Activated B cell treated with CpG ODN at 0.5 μM for 24 hours (primary cell): ENCODE data around the gene DLGAP4. TPM values are rescaled to one million over a fixed set of nuclear protein-coding genes. Genes with fewer than 3 reads are reported as not detected.

Source experiments
- ATAC-seq: fragments of 200-7000 bp; cut with Tn5 transposase; one replicate; pipeline ENCODE4 v1.10.0; 2021; ENCODE audit warnings: low read depth, mild to moderate bottlenecking, moderate library complexity
- CTCF ChIA-PET: fragments of 350-600 bp; sonication (Branson Sonifier 250); formaldehyde crosslinking; loops from one replicate; lab custom pipeline; 2021; ENCODE audit warnings: antibody characterized with exemption; lab: Charles Lee
- POLR2A ChIA-PET: fragments of 350-600 bp; sonication (Branson Sonifier 250); formaldehyde crosslinking; loops from one replicate; lab custom pipeline; 2021; ENCODE audit warnings: antibody characterized with exemption; lab: Charles Lee
- DNase-seq: peaks from one replicate; pipeline ENCODE4 v3.0.0; 2022
- H3K27ac Mint-ChIP-seq: one replicate; pipeline ENCODE4 v1.8.0; 2020; ENCODE audit warnings: mixed read lengths
- H3K27me3 Mint-ChIP-seq: one replicate; pipeline ENCODE4 v1.8.0; 2021; ENCODE audit warnings: mixed read lengths
- H3K36me3 Mint-ChIP-seq: one replicate; pipeline ENCODE4 v1.8.0; 2021; ENCODE audit warnings: low read depth, mixed read lengths
- H3K4me1 Mint-ChIP-seq: one replicate; pipeline ENCODE4 v1.8.0; 2021; ENCODE audit warnings: mixed read lengths
- H3K4me3 Mint-ChIP-seq: one replicate; pipeline ENCODE4 v1.8.0; 2020; ENCODE audit warnings: mild to moderate bottlenecking, mixed read lengths
- H3K9me3 Mint-ChIP-seq: one replicate; pipeline ENCODE4 v1.8.0; 2020; ENCODE audit warnings: mixed read lengths
- intact Hi-C: fragments of 100-400 bp; cut with micrococcal nuclease; formaldehyde crosslinking; loops from one replicate; pipeline ENCODE4 v1.15.1; 2024
- total RNA-seq: library from RNA; stranded (reverse); gene quantifications from 2 replicates; pipeline ENCODE4 v1.2.3, GENCODE V29; 2022
- TF ChIP-seq, protein P1 (sequence below): fragments of 200-600 bp; IDR thresholded peaks from one replicate; pipeline ENCODE4 v1.8.0; 2022; ENCODE audit warnings: antibody characterized with exemption, mild to moderate bottlenecking

The DLGAP4 gene
- total RNA-seq, 1 donor from 2014 or later: 38.7 TPM

DNA sequence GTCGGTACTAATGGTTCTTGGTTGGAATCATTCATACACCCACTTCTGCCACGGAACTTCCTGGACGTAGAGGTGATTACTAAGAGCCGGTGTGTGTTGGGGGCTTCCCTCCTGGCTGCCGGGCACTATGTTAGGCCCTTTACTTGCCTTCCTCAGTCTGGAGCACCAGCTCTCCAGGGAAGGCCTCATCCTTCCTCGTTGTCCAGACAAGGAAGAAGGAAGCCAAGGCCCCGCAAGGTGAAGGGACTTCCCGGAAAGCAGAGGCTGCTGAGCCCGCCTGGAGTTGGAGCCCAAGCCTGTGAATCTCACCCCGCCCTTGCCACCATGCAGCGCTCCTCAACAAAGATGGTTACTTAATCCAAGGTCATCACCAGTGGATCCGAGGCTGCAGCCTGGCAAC, 43.7 kb upstream of the DLGAP4 start:
- ATAC-seq (no peak), DNase-seq (no peak)
- CTCF ChIA-PET: no interaction called here
- TF ChIP-seq, protein P1, sequence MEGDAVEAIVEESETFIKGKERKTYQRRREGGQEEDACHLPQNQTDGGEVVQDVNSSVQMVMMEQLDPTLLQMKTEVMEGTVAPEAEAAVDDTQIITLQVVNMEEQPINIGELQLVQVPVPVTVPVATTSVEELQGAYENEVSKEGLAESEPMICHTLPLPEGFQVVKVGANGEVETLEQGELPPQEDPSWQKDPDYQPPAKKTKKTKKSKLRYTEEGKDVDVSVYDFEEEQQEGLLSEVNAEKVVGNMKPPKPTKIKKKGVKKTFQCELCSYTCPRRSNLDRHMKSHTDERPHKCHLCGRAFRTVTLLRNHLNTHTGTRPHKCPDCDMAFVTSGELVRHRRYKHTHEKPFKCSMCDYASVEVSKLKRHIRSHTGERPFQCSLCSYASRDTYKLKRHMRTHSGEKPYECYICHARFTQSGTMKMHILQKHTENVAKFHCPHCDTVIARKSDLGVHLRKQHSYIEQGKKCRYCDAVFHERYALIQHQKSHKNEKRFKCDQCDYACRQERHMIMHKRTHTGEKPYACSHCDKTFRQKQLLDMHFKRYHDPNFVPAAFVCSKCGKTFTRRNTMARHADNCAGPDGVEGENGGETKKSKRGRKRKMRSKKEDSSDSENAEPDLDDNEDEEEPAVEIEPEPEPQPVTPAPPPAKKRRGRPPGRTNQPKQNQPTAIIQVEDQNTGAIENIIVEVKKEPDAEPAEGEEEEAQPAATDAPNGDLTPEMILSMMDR: no peak
- Mint-ChIP-seq H3K4me3 (no peak overlapping the region), H3K27ac (no peak overlapping the region), H3K27me3 (no peaks in the 10 kb centered on the region), H3K36me3 (no peaks in the 10 kb centered on the region), H3K4me1 (no peaks in the 10 kb centered on the region), H3K9me3 (no peaks in the 10 kb centered on the region)
- POLR2A ChIA-PET: interaction anchor here (0.7 kb wide), 1 partner anchor 227 kb away, joined by 3 read pairs; no protein-coding TSS in a partner anchor
- intact Hi-C loops: no loop called here

DNA sequence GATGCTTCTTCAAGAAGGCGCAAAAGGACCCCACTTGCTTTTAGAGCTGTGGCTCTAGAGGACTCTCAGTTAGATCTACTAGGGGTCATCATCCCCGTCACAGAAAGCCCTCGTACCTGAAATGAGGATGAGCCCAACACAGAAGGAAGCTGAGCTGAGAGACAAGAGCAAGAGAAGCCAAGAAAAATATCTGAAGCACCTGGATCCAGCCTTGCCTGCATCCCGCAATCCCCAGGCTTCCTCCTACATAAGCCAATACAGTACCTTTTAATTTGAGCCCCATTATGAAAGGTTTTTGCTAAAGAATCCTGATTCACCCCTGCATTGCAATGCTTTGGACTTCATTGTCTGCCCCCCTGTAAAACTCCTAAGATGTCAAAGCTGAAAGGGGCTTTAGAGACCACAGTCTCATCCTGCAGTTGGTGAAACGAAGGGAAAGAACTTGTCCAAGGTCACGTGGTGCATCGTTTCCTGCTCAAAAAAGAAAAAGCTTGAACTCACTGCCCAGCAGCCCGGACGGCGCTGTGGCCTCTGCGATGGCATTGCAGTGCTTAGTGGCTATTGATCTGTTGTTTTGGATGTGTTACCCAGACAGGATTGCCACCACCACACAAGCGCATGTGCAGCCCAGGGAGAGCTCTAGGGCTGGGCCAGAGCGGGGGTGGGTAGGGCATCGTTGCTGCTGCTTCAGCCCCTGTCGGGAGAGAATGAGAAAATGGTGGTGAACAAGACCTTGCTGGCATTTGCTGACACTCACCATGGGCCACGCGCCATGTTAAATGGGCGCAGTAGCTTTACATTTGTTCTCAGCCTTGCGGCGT, 41.5 kb upstream of the DLGAP4 start:
- H3K4me3 Mint-ChIP-seq: no peak overlapping the region
- ChIA-PET POLR2A (no interaction called here), CTCF (no interaction called here)
- intact Hi-C loops: no loop called here
- no peaks in the 10 kb centered on the region for H3K27me3 Mint-ChIP-seq
- ATAC-seq: no peak
- H3K9me3 Mint-ChIP-seq: no peaks in the 10 kb centered on the region
- H3K36me3 Mint-ChIP-seq: no peaks in the 10 kb centered on the region
- no peak for DNase-seq
- H3K27ac Mint-ChIP-seq: no peak overlapping the region
- H3K4me1 Mint-ChIP-seq: no peaks in the 10 kb centered on the region
- TF ChIP-seq, protein P1: no peak

DNA sequence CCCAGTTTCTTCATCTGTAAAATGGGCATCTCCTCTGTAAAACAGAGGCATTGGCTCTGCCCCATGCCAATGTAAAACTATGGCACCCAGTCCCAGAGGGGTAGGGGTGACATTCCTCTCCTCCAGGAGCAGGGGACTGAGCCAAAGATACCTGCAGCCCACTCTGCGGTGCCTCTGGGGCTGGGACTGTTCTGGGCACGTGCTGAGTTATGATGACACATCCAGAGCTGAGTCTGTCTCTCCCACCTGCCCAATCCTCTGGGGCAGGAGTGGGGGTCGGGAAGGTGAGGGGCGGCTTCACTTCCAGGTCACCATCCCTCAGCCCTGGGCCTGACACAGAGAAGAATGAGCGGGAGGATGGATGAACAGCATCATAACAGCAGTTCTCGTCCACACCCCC, 40.0 kb upstream of the DLGAP4 start:
- ChIA-PET POLR2A (interaction anchor here (0.6 kb wide), 1 partner anchor 1940 kb away, joined by 6 read pairs; no protein-coding TSS in a partner anchor), CTCF (no interaction called here)
- DNase-seq (no peak), ATAC-seq (no peak)
- Mint-ChIP-seq H3K9me3 (no peaks in the 10 kb centered on the region), H3K4me1 (no peaks in the 10 kb centered on the region), H3K27ac (no peak overlapping the region), H3K27me3 (no peaks in the 10 kb centered on the region), H3K36me3 (no peaks in the 10 kb centered on the region), H3K4me3 (no peak overlapping the region)
- intact Hi-C loops: no loop called here
- TF ChIP-seq, protein P1: no peak

DNA sequence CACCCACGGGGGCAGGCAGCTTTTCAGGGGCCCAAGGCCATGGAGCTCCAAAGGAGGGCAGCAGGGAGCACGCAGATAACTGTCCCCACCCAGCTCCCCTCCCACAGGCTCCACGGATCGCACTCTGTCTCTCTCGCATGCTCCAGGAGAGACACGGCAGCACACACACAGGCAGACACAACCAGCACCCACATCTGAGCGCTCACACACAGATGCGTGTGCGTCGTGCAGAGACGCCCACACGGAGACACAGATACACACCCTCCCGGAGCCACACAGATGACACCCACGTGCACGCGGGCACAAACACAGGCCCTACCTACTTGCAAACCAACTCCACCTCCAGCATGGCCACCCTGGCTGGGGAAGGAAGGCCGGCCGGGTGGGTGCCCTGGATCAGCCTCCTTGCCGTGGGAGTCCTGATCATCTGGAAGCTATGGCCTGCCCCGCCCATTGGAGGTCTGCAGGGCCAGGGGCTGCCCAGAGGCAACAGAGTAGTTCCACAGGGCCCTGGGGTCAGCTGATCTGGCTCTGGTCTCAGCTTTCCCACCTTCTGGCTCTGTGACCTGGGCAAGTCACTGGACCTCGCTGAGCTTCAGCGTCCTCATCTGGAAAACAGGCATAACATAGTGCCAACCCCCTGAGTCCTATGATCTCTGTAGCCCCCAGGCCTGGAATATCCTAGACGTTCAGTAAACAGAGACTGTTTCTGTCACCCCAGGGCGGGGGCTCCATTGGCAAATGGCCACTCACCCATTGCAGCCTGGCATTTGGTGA, 38.3 kb upstream of the DLGAP4 start:
- POLR2A ChIA-PET: no interaction called here
- TF ChIP-seq, protein P1: no peak
- no peaks in the 10 kb centered on the region for H3K9me3 Mint-ChIP-seq
- no peak for DNase-seq
- intact Hi-C loops: no loop called here
- no peak for ATAC-seq
- H3K4me3 Mint-ChIP-seq: no peak overlapping the region
- no peaks in the 10 kb centered on the region for H3K36me3 Mint-ChIP-seq
- H3K4me1 Mint-ChIP-seq: no peaks in the 10 kb centered on the region
- CTCF ChIA-PET: no interaction called here
- H3K27ac Mint-ChIP-seq: no peak overlapping the region
- peaks cover 3% of the 10 kb centered on the region for H3K27me3 Mint-ChIP-seq
